ENCODE results near the gene CDH23.

CDH23 gene

GRCh38 chr10:71761105-71761511 is 364.4 kb downstream of the CDH23 start:
- no peak for ATAC-seq
- no peak for TF ChIP-seq CSDC2 (CRISPR knock-in tag; IDR thresholded peaks at IDR 0.05)

GRCh38 chr10:71761541-71762113 is 364.9 kb downstream of the CDH23 start:
- ATAC-seq: no peak
- TF ChIP-seq ISL1 (CRISPR knock-in tag; IDR thresholded peaks at IDR 0.05): no peak
- TF ChIP-seq ZNF8 (CRISPR knock-in tag; IDR thresholded peaks at IDR 0.05): no peak

- no peak for ATAC-seq
- TF ChIP-seq SNAI2 (CRISPR knock-in tag; IDR thresholded peaks at IDR 0.05) (no peak), ZFP3 (CRISPR knock-in tag; IDR thresholded peaks at IDR 0.05) (no peak), ESRRG (CRISPR knock-in tag; IDR thresholded peaks at IDR 0.05) (no peak), ISL1 (CRISPR knock-in tag; IDR thresholded peaks at IDR 0.05) (no peak), PATZ1 (CRISPR knock-in tag; IDR thresholded peaks at IDR 0.05; ENCODE audit: borderline replicate concordance) (no peak), BACH2 (CRISPR knock-in tag; IDR thresholded peaks at IDR 0.05; ENCODE audit: borderline replicate concordance) (no peak), CREB5 (CRISPR knock-in tag; IDR thresholded peaks at IDR 0.05; ENCODE audit: low read depth) (no peak), TSHZ2 (CRISPR knock-in tag; IDR thresholded peaks at IDR 0.05) (no peak), ZC3H10 (CRISPR knock-in tag; IDR thresholded peaks at IDR 0.05) (no peak), ZNF565 (CRISPR knock-in tag; conservative IDR thresholded peaks at IDR 0.05; ENCODE audit: low read depth) (no peak), TCF4 (CRISPR knock-in tag; IDR thresholded peaks at IDR 0.05; ENCODE audit: borderline replicate concordance) (no peak), RARB (CRISPR knock-in tag; IDR thresholded peaks at IDR 0.05) (no peak), ZFP30 (CRISPR knock-in tag; IDR thresholded peaks at IDR 0.05) (no peak)
Observed at GRCh38 chr10:71762324-71762723, 365.6 kb downstream of the CDH23 start.

- TF ChIP-seq ZC3H10 (CRISPR knock-in tag; IDR thresholded peaks at IDR 0.05): no peak
- no peak for TF ChIP-seq POU6F1 (CRISPR knock-in tag; IDR thresholded peaks at IDR 0.05; ENCODE audit: borderline replicate concordance, low read depth)
- TF ChIP-seq OSR1 (CRISPR knock-in tag; IDR thresholded peaks at IDR 0.05): no peak
- TF ChIP-seq ZFP30 (CRISPR knock-in tag; IDR thresholded peaks at IDR 0.05): no peak
- TF ChIP-seq CSRNP3 (CRISPR knock-in tag; IDR thresholded peaks at IDR 0.05): no peak
- ATAC-seq: no peak
Observed at GRCh38 chr10:71763352-71764127, 366.8 kb downstream of the CDH23 start.
